NCI-H69 (cell line): Measurements from ENCODE around the gene SPATA2L.
A peak's percentile ranks its signal among the peaks of the same experiment; 100 is the strongest.

Experiments
- DNase-seq: peaks from one replicate; lab custom pipeline; 2025; lab: John Stamatoyannopoulos, UW

Gene SPATA2L

GRCh38 chr16:89727406-89728120 is 26.1 kb upstream of the SPATA2L start:
- DNase-seq, result no peak

- DNase-seq, result no peak
Measured at GRCh38 chr16:89723279-89724250, 22.1 kb upstream of the SPATA2L start.

DNA sequence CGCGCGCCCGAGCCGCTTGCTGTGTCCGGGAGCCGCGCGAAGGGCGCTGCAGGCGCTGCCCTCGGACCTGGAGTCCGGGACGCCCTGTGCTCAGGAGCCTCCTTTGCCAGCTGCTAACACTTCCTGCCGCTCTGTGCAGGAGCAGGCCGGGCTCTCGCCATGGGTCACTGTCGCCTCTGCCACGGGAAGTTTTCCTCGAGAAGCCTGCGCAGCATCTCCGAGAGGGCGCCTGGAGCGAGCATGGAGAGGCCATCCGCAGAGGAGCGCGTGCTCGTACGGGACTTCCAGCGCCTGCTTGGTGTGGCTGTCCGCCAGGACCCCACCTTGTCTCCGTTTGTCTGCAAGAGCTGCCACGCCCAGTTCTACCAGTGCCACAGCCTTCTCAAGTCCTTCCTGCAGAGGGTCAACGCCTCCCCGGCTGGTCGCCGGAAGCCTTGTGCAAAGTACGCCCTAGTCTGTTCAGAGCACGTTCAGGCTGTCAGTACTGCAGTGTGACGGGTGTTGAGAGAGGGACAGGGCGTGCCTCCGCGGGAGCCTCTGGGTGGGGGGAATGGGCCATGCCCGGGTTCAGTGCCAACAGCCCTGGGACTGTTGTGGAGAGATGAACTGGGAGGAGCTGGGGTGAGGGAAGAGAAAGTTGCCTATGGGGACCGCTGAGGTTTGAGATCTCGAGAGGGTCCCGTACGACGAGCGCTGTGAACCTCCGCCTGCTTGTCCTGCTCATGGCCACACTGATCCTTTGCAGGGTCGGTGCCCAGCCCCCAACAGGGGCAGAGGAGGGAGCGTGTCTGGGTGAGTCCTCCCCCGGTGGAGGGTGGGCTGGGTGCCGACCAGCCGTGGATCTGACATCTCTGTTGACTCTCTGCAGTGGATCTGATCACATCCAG is 21.1 kb upstream of the SPATA2L start:
- no peak for DNase-seq

GRCh38 chr16:89721546-89722391 is 20.3 kb upstream of the SPATA2L start:
- peak; percentile 58 for DNase-seq

GRCh38 chr16:89720813-89721545 is 19.5 kb upstream of the SPATA2L start, which contains the start of the genes VPS9D1 and ZNF276:
Gene VPS9D1 (minus strand): TSS chr16:89720898. CDS start chr16:89720861, 37 bp downstream.
Gene ZNF276 (plus strand): TSS chr16:89721537. CDS start chr16:89721641, 104 bp downstream.
- DNase-seq, result peak; percentile 89

- no peak for DNase-seq
Measured at GRCh38 chr16:89720551-89720812, 19.0 kb upstream of the SPATA2L start.

GRCh38 chr16:89717688-89718505 is 16.4 kb upstream of the SPATA2L start:
- no peak for DNase-seq

- DNase-seq, result no peak
Measured at GRCh38 chr16:89716916-89717687, 15.6 kb upstream of the SPATA2L start.

GRCh38 chr16:89716493-89716892 is 15.0 kb upstream of the SPATA2L start:
- DNase-seq, result no peak

- peak; percentile 11 for DNase-seq
Measured at GRCh38 chr16:89712274-89712781, 10.8 kb upstream of the SPATA2L start.

GRCh38 chr16:89711601-89712273 is 10.2 kb upstream of the SPATA2L start:
- DNase-seq, result peak; percentile 65

GRCh38 chr16:89710709-89711564 is 9.4 kb upstream of the SPATA2L start:
- peak; percentile 37 for DNase-seq

GRCh38 chr16:89709716-89710432 is 8.4 kb upstream of the SPATA2L start:
- DNase-seq, result no peak

- DNase-seq, result no peak
Measured at GRCh38 chr16:89709166-89709565, 7.7 kb upstream of the SPATA2L start.

DNA sequence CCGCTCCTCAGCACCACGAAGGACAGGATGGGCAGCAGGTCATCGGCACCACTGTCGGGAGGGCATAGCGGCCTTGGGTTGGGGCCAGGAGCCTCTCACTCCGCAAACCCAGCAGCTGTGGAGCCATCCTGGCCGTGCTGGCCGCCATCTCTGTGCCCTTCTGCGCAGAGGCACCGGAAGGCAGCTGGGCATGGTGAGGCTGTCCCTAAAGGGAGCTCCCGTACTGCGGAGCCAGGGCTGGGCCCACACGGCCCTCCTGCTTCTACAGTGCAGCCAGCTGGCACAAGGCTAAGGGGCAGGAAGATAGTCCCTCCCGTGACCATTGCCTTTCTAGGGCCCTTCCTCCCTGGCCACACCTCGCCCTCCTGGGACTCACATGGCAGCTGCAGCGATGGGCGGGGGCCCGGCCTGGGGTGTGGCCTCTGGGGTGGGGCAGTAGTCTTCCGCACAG is 7.0 kb upstream of the SPATA2L start:
- DNase-seq, result no peak

GRCh38 chr16:89707695-89708094 is 6.2 kb upstream of the SPATA2L start:
- no peak for DNase-seq
